GM18507 (cell line): ENCODE data around the gene RCAN1.

ENCODE experiments used
- DNase-seq: peaks from one replicate; pipeline ENCODE4 v3.0.0; 2011; ENCODE audit warnings: low read depth; ENCODE audit not compliant: insufficient read length; ENCODE audit errors: extremely low spot score
- FAIRE-seq: peaks from 2 replicates; lab custom pipeline; 2011; peaks lifted over from hg19 to GRCh38; lab: Jason Lieb, UNC

The RCAN1 gene

DNA sequence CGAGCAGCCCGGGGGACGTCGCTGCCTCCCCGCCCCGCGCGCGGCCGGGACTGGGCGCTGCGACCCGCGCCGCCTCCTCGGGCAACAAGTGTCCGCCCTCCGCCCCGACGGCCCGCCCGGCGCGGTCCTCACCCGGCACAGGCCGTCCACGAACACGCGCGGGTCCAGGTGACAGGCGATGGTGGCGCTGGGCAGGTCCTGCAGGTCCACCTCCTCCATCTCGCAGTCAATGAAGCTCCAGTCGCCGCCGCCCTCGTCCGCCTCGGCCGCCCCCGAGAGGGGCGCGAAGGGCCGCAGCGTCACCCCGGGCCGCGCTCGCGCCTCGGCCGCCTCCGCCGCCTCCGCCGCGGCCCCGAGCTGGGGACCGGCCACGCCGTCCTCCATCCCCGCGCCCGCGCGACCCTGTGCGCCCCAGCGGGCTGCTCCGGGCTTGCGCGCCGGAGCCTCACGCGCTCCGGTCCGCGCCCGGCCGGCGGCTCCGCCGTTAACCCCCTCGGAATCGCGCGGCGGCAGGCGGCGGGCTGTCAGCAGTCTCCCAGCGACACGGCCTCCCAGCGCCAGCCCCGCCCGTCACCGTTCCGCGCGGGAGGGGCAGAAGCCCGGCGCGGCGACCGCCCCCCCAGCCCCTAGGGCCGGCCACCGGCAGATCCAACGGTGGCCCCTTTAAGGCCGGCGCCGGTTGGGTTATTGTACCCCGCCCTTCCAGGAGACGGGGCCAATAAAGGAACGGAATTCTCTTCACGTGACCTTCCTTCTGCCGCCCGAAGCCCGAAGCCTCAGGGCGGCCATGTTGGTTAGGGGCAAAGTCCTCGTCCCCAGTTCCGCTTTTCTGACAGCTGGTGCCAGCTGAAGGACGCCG lies at the start of gene RCAN1:
Gene RCAN1 (minus strand): TSS at position 486 of the 859 bp plus-strand sequence. CDS start 102 bp downstream, at position 384.
- peak; percentile 92 for FAIRE-seq

DNA sequence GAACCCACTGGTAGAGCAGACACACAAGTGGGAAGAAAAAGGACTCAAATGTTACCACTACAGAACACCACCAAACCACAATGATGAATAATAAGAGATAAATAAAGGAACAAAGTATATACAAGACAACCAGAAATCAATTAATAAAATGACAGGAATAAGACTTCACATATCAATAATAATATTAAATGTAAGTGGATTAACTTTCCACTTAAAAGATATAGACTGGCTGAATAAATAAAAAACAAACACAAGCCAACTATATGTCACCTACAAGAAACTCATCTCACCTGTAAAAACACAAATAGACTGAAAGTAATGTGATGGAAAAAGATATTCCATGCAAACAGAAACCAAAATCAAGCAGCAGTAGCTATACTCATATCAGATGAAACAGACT lies 46.9 kb upstream of the RCAN1 start:
- peak; percentile 31 for FAIRE-seq
- no peak for DNase-seq

More for the DNA sequence above, at the start of gene RCAN1:
- peak; percentile 88 for DNase-seq

DNA sequence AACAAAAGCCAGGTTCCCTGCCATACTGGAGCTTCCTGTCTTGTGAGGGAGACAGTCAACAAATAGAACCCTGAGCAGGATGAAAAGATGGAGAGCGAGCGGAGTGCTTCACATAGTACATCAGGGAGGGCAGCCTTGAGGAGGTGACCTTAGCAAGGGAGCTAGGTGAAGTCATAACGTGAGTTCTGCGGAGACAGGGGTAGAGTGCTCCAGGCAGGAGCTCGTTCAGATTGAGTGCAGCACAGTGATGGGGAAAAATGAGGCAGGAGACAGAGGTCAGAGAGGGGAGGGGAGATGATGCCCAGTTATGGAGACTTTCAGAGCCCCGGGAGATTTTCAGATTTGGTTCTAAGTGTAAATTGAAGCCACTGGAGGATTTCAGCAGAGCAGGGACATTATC lies 38.6 kb upstream of the RCAN1 start:
- DNase-seq (no peak), FAIRE-seq (no peak)

DNA sequence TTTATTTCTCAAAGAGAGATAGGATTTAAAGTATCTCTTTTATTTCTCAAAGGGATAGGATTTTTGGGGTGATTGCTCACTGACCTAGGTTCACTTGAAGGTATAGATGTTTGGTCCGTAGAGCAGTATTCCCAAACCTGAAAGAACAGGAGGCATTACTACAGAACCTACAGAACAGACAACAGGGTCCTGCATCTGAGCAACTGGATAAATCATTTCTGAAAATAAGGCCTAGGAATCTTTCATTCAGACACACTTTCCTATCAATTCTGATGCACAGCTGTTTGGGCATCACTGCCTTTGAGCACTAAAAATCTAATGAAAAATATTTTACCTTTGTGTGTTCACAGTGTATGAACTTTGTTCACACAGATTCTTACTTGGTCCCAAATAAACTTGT lies 36.7 kb upstream of the RCAN1 start:
- FAIRE-seq: no peak

DNA sequence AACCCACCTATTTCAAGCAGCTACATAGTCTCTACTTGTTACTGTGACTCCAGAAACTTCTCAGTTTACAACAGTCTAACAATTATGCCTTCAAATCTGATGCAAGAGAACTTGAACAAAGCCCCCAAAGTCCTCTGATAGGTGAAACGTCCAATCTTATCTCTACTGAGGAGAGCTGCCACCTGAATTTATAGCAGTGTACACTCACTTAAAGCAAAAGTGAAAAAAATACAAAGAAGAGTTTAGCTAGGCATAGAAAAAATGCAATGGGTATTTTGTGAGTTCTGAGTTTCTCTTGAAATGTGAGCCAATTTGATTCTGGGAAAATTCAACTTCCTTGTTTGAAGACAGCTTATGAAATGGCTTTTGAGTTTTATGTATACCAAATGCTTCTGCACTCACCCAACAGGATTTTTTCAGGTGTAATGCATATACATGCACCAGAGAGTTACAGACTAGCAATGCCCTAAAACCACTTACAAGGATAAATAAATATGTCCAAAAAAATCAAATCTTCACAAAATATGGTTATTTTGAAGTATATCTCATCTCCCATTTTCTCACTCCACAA lies 36.0 kb upstream of the RCAN1 start:
- DNase-seq (no peak), FAIRE-seq (no peak)

More for the DNA sequence above, 36.7 kb upstream of the RCAN1 start:
- no peak for DNase-seq

DNA sequence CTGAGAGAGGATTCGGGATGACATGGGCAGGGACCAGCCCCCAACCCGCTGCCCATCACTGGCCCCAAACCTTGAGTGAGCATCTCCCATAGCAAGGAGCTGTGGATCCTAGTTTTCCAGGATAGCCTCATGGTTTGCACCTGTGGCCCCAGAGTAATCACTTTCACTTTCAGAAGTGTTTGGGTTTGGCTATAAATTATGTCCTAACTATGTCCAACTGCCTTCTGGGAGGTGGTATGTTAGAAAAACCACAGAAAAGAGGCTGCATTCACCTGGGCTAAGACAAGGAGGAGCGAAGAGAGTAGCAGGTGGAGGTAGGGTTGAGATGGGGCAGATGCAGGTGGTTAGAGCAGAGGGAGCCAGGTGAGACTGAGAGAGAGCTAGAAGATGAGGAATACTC lies 34.5 kb upstream of the RCAN1 start:
- DNase-seq (no peak), FAIRE-seq (no peak)

DNA sequence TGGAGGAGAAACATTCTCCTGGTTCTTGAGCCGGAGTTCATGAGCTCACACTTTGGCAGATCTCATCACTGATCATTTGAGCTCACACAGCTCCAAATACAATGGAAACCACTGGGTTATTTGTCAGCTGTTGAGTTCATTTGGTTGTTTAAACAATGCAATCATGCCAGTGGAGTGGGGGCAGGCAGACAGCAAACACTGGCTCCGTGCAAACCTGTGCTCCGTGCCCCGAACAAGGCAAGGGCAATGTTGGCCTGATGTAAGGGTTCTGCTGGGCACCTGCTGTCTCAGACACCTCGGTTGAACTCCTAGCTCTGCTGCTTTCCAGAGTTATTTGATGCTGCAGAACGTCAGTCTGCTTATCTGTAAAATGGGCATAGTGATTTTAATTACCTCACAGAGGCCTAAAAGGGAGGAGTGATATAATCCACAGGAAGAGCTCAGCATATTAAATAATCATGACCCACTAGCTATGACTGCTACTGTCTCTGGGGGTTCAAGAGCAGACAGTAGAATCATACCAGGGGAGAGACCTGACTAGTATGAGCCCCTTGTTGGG lies 33.9 kb upstream of the RCAN1 start:
- FAIRE-seq: no peak
- DNase-seq: no peak

DNA sequence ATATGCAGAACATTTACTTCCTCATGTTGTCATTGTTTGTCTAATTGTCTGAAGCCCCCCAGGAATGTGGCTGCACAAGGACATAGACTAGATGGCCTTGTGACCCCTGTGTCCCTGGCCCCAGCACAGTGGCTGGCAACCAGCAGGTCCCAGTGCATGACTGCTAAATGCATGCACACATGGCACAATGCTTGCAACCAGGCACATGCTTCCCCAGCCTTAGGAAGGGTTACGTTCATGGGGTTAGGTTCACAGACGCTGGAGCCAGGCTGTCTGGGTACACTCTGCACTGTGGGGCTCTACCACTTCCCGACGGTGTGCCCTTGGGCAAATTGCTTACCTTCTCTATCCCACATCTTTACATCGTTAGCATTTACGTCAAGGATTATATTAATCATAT lies 32.6 kb upstream of the RCAN1 start:
- no peak for DNase-seq
- FAIRE-seq: no peak

DNA sequence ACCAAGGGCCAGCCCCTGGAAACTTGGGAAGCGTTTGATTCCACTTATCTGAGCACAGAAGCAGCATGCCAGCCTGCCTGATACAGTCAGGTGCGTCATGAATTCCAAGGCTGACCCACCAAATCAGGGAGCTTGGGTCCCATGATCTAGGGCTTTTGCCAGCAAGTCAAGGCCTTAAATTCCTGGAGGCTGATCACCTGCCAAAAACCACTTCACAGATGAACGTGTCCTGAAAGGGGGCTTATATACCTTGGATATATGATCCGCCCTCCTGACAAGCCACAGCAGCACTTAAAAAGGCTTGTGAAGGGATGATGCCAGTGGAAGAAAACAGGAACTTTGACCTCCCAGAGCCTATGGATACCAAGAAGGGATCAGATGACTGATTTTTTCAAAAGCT lies 29.9 kb upstream of the RCAN1 start:
- FAIRE-seq (no peak), DNase-seq (no peak)

DNA sequence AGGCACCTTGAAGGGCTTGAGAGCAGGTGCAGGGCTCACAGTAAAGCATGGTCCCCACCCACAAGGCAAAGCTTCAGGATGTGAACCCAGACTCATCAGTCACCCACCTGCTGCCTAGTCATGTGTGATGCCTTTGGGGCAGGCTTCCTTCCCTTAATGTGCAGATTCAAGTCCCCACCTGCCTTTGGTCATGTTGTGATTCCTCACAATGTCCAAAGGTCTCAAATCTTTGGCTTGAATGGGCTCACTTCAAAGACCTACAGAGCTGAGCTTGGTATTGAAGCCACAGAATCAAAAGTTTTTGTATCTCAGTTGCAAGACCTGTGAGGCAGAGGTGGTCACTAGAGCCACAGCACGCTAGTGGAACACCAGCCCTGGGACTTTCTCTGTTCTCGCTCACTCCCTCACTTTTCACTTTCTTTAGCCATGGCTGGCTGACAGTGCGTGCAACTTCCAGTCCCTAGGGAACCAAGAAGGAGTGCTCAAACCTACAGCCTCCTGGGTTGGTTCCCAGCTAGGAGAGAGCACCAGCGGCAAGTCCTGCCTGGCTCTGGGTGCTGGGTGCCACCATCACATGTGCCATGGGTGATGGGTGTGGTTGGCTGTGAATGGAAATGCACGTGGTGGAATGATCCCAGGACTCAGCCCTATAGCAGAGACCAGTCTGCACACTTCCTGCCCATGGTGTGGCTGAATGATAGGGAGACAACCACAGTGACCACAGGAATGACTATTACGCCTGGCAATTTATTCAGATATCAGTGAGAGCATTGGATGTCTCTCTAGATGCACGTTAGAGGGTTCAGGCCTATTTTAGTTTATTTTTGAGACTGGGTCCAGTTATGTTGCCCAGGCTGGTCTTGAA lies 27.5 kb upstream of the RCAN1 start:
- peak; percentile 91 for FAIRE-seq
- DNase-seq: peak; percentile 15

DNA sequence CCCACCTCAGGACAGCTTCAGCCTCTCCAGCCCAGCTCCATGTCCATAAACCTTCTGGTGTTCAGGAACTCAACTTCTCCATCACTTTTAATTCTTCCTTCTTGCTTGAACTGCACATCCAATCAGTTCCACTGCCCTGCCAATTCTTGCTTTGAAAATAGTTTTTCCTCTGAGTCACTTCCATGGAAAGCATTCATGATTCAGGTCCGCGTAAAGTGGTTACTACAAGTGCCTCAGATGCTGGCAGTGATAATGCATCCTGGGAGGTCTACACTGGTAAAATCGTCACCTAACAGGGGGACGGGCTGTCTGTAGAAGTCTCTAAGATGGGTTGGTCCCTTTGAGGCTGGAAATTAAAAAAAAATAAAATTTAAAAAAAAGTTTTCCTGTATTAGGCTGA lies 25.9 kb upstream of the RCAN1 start:
- DNase-seq (no peak), FAIRE-seq (no peak)

DNA sequence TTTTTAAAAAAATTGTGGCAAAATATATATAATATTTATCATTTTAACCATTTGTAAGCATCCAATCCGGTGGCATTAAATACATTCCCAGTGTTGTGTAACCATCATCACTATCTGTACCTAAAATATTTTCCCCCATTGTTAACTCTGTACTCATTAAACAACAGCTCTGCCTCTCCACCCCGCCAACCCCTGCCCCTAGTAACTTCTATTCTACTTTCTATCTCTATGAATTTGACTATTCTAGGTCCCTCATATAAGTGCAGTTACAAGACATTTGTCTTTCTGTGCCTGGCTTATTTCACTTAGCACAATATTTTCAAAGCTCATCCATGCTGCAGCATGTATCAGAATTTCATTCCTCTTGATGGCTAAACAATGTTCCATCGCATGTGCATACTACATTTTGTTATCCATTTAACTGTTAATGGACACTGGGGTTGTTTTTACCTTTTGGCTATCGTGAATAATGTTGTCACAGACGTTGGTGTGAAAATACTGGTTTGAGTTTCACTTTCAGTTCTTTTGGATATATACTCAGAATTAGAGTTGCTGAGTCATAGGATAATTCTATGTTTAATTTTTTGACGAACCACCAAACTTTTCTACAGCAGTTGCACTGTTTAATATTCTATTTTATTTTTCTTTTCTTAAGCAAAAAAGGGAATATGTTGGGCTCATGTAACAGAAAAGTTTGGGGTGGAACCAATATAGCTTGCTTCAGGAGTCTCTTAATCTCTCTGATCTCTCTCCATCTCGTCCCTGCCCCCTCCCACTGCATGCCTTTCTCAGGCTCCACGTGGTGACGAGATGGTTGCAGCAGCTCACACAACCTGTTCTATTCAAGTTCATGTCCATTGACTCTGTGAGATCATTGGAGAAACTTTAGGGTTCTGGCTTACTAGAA lies 25.2 kb upstream of the RCAN1 start:
- DNase-seq: no peak
- FAIRE-seq: peak; percentile 79

DNA sequence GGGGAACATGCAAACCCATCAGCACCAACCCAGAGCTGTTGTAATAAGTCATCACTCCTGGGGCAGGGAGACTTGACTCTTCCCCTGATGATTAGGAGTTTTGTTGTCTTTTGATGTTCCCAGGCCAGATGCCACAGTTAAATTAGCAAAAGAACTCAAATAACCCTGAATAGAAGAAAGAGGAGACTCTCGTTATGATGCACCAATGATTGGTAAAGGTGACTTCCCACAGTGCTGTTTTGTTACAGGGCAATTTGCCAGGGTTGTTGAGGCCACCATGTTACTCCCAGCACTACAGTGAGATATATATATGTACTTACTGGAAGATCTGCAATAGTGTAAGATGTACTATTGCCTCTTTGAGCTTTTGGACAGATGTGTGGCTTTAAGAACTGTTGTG lies 24.3 kb upstream of the RCAN1 start:
- no peak for FAIRE-seq
- DNase-seq: no peak

DNA sequence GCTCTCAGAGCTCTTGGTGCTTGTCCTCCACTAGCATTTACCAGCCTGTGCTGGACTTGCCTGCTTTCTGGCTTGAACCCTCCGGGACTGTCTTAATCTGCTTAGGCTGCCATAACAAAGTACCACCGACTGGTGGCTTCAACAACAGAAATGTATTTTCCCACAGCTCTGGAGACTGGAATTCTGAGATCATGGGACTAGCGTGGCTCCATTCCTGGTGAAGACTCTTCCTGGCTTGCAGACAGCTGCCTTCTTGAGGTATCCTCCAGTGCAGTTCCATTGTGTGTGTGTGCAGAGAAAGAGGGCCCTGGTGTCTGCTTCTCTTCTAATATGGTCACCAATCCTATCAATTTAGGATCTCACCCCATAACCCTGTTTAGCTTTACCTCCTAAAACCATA lies 22.0 kb upstream of the RCAN1 start:
- DNase-seq (no peak), FAIRE-seq (no peak)

DNA sequence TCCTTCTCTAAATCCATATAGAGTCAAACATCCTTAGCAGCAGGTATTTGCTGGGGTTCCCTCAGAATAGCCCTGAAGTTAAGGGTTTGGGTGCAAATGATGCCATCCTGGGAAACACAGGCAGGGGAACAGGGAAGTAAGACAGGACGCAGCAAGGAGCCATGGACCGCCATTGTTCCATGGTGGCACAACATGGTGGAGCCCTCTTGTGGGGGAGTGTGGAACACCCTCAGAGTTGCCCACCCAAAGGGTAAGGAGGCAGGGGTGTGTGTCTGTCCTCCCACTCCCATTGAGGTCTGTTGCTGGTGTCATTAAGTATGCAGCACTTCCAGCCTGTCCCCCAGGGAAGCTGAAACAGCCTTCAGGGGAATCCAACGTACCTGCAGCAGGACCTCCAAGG lies 20.4 kb upstream of the RCAN1 start:
- FAIRE-seq: no peak

DNA sequence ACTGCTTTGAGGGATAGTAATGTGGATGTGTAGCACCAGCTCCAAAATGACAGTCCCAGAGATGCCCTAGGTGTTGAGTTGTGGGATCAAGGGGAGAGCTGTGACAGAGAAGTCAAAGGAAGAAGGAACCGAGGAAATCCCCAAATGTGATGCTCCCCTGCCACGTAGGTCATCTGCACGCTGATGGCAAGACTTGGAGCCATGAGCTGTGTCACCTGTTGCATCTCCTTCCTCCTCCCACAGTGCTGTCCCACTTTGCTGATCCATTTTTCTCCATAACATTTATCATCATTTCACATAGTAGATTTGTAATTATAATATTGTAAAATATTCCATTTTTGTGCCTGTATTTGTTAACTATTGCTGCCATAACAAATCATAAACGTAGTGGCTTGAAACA lies 17.6 kb upstream of the RCAN1 start:
- DNase-seq (no peak), FAIRE-seq (no peak)

More for the DNA sequence above, 20.4 kb upstream of the RCAN1 start:
- DNase-seq: no peak

DNA sequence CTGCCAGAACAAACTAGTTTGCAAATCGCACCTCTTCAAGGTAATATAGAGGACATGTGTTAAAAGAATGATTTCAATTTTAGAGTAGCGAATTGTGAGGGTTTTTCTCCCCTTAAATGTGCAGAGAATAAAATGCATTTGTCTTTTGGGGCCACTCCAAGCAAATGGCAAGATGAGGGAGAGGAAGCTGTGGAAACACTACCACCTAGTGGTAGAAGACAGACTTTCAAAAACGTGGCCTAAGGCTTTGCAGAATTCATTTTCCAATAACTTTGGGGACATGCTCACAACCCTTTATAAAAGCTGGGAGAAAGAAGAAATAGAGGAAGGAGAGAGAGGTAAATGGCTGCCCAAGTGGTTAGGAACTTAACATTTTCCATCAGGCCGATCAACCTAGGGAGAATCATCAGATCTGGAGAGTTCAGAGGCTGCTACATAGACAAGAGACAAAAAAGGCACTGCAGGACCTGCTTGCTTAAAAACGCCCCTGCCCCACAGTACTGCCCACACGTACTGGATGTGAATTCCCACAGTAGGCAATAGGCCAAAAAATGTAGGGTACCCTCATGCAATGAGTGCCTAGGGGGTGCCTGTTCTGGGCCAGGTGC lies 15.7 kb upstream of the RCAN1 start:
- FAIRE-seq (peak; percentile 85), DNase-seq (peak; percentile 55)

DNA sequence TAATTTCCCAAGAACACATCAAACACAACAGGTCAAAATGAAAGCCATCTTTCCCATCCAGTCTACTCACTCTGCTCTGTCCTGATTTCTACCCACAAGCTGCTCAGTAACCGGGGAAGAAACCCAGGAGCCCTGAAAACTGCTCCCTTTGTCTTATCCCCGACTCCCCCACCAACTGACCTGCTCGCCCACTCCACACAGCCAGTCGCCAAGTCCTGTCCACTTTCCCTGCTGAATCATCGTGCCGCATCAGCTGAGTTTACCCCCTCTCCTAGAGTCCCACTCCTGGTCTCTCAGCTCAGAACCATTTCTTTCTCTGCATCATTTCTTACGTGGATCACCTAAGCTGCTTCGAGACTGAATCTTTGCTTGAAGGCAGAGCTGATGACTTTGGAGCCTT lies 11.2 kb upstream of the RCAN1 start:
- DNase-seq (no peak), FAIRE-seq (no peak)
